ENCODE results near the gene PTPRN2.

DNA sequence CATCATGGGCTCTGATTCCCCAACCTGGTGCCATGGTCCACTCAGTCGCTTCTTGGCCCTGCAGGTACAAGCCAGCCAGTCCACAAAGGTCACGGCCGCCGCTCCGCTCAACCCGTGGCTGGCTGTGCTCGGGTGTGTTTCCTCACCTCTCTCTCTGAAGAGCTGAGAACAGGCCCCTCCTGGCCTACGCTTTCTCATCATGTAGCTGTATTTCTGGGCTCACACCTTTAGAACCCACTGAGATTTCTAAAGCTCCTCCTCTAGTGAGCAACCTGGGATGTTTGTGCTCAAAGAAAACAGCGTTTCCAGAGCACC is 30.2 kb downstream of the PTPRN2 start:
- TF ChIP-seq CTCF (conservative IDR thresholded peaks at IDR 0.05 in 1 of 2, IDR thresholded peaks at IDR 0.05 in 1 of 2; ENCODE audit: low read depth in 1 of 2, low read length in 2 of 2): no peak
- no peak for TF ChIP-seq EZH2 (IDR thresholded peaks at IDR 0.05; ENCODE audit: low read length, missing control alignments)

Data from fibroblast of lung (primary cell).